GM12801 (cell line): Measurements from ENCODE around the gene MTG1.

Experiments
- CTCF ChIP-seq: IDR thresholded peaks from one replicate; pipeline ENCODE4 v1.5.1; 2011; ENCODE audit warnings: control low read depth; ENCODE audit not compliant: insufficient read length; ENCODE audit errors: extremely low read depth

Gene MTG1

GRCh38 chr10:133368153-133368552 lies 25.8 kb upstream of the MTG1 start:
- TF ChIP-seq CTCF: no peak

GRCh38 chr10:133370030-133370786 lies 23.7 kb upstream of the MTG1 start:
- no peak for TF ChIP-seq CTCF

- TF ChIP-seq CTCF: no peak
Measured at GRCh38 chr10:133372507-133372906, 21.4 kb upstream of the MTG1 start.

GRCh38 chr10:133373174-133374090 lies 20.5 kb upstream of the MTG1 start, which contains the start of gene ECHS1:
ECHS1 (minus strand) TSS chr10:133373354; CDS start chr10:133373333, 21 bp downstream.
- TF ChIP-seq CTCF: no peak

- TF ChIP-seq CTCF: no peak
Measured at GRCh38 chr10:133375357-133376115, 18.4 kb upstream of the MTG1 start.

GRCh38 chr10:133377025-133377817 lies 16.7 kb upstream of the MTG1 start:
- TF ChIP-seq CTCF: no peak
